Stimulated activated CD4-positive, alpha-beta T cell treated with anti-CD3 and anti-CD28 coated beads, Interleukin-12 subunit alpha, Interleukin-12 subunit beta, amount 100 ng/mL, for 48 hours (primary cell): Measurements from ENCODE around the gene SLC12A7.

Experiments
- DNase-seq, 3 donors: peaks; one replicate each; pipeline ENCODE4 v3.0.0-alpha.2; 2020; ENCODE audit warnings: low read depth in 2 of 3, low spot score in 1 of 3

The SLC12A7 gene

GRCh38 chr5:1141834-1142233, 30.0 kb upstream of the SLC12A7 start:
- DNase-seq: no peak

GRCh38 chr5:1140818-1141189, 28.9 kb upstream of the SLC12A7 start:
- DNase-seq: no peak

DNA sequence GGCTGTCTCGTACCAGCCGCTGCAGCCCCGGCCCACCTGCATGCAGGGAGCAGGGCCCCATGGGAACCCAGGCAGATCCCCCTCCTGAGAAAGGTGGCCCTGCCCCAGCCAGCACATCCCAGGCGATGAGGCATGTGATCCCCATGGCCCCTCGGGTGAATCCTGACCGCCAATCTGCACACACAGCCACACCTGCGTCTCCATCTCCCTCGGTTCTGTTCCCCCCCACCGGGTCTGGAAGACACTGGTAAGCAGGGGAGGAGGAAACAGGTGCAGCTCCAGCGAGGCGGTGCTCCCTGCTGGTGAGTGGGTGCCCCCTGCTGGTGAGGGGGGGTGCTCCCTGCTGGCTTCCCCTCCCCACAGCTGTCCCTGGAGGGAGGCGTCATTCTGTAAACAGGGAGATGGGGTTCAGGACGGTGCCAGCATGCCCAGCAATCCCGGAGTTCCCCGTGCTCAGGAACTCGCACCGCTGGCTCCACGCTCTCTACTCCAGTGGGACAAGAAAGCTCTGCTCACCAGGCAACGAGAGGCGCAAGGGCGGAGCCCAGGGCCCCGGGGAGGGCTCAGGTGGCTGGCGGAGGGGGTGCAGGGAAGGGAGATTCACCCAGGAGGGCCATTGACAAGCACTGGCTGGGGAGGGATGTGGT, 28.4 kb upstream of the SLC12A7 start:
- peak; percentile 49 to 77 (median 66) for DNase-seq

DNA sequence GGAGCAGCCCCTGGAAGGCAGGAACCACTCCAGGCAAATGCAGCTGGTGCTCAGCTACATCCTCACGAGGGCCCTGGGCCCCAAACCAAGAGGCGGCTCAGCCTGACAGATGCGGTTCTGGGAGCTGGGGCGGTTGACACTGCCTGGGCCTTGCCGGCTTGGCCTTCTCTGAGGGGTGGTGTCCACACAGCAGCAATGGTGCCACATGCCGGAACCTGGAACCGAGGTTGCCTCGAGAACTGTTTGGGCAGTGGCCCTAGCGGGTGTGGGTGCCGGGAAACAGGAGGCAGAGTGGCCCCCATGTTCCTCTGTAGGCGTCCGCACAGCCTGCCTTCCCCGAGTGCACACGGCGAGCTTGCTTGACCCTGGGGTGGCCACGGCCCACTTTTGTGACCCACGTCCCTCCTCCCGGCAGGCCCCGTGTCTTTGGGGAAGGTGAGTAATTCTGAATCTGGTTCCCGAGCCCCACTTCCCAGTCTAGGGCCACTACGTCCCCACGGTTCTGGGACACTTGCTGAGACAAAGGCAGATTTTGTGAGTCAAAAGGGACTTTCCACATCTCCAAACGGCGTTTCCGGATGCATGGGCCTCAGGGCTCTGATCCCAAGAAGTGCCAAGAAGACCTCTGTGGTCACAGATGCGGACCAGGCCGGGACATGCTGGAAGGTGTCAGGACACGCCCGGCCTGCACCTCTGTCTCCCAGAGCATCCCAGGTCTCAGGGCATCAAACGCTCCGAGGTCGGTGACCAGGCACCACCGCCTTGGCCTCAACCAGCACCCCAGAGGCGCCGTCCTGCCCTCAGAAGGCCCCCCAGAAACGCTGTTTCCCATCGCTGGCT, 27.7 kb upstream of the SLC12A7 start:
- no peak for DNase-seq

- DNase-seq: no peak
Observed at GRCh38 chr5:1138445-1139245, 26.8 kb upstream of the SLC12A7 start.

DNA sequence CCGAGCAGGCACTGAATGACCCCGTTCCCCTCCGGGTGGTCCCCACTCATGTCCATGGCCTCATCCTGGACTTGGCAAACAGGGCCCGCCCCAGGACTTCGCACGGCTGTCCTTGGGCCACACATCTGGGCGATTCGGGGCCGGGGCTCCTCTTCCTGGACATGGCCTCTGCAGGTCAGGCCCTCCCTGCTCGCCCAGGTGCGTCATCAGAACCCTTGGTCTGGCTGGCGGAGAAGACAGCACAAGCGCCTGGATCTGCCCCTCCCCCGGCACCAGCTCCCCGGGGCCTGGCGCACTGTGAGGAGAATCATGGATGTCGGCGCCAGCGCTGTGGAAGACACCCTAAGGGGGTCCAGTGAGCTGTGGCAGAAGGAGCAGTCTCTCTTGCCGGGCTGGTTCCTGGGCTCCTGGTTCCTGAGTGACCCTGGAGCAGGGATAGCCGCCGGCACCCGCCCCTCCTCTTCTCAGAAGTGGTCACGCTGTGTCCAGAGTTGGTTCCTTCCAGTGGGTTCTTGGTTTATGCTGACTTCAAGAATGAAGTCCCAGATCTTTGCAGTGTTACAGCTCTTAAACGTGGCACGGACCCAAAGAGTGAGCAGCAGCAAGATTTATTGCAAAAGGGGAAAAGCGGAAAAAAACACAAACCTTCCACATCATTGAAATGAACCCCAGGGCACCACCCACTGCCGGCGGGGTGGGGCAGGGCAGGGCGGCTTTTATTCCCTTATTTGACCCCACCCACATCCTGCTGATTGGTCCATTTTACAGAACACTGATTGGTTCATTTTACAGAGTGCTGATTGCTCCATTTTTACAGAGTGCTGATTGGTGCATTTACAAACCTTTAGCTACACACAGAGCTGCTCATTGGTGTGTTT, 25.9 kb upstream of the SLC12A7 start:
- no peak for DNase-seq

DNA sequence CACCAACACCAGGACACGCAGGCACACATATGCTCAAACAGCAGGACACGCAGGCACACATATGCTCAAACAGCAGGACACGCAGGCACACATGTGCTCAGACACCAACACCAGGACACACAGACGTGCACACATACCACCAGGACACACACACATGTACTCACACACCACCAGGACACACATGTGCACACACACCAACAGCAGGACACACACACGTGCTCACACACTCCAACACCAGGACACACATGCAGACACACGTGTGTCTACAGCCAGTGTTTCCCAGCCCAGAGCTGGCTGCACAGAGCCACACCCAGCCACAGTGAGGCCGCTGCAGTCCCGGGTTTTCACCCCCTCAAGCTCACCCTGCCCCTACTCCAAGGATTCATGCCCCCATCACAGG, 25.0 kb upstream of the SLC12A7 start:
- DNase-seq: no peak

GRCh38 chr5:1135696-1136525, 24.0 kb upstream of the SLC12A7 start:
- no peak for DNase-seq

DNA sequence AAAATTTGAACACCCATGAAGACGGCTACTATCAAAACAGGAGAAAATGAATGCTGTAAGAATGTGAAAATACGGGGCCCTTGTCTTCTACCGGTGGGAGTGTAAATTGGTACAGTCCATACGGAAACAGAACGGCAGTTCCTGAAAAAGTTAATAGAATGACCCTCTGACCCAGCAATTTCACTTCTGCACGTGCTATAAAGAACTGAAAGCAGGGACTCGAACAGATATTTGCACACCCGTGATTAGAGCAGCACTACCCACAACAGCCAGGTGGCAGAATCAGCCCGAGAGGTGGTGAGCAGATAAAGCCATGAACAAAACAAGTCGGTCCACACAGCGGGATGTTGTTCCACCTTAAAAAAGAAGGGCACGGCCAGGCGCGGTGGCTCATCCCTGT, 22.6 kb upstream of the SLC12A7 start:
- no peak for DNase-seq

DNA sequence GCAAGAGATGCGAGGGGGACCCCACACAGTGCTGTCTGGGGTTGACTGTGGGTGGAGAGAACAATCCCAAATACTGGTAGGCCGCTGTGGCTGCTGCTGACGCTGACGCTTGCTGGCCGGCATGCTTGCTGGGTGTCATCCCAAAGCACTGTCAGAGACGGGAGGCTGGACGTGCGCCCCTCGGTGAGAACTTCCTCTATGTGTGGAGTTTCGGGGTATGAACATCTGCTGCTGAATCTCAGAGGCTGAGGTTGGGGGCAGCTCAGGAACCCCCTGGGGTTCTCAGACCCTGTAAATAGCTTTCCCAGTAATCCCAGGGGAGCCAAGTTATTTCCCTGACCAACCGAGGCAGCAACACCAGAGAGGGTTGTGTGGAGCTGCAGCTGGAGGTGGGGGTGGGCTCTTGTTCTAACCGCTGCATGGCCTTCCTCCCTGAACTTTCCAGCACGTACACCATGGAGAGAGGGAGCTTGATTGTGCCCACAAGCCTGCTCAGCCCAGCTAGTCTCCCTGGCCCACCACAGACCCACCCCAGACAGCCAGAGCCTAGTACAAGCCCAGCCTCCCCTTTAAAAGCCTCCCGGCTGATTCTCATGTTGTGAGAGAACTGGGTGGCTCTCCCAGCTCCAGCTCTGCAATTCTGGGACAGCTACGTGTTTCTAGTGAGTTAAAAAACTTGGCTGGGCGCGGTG, 21.8 kb upstream of the SLC12A7 start:
- no peak for DNase-seq

DNA sequence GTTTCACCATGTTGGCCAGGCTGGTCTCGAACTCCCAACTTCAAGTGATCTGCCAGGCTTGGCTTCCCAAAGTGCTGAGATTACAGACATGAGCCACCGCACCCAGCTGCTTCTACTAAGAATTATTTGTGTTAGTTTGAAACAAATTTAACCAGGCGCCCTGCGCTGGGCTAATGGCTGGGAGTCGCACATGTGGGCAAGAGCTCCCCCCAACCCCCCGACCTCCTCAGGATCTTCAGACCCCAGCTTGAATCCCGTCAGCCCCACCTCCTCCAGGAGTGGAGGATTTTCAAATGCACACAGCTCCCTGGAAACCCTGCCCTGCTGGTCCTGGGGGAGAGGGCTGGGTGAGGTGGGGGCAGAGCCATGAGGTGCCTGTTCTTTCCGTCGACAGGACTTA, 21.2 kb upstream of the SLC12A7 start:
- DNase-seq: no peak

DNA sequence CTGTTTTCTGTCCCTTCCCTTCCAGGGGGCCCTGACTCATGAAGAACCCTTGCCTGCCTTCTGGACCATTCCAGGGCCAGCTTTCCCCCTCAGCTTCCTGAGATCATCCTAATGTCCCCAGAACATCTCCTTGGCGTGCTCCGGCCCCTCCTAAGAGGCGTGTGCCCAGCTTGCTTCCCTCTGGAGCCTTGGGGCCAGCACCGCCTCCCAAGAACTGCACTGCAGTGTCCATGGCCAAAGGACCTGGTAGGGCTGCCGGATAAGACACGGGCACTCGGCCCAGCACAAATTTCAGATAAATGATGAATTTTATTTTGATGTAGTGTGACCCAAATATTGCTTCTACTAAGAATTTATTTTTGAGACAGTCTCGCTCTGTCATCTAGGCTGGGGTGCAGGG, 20.7 kb upstream of the SLC12A7 start:
- no peak for DNase-seq

DNA sequence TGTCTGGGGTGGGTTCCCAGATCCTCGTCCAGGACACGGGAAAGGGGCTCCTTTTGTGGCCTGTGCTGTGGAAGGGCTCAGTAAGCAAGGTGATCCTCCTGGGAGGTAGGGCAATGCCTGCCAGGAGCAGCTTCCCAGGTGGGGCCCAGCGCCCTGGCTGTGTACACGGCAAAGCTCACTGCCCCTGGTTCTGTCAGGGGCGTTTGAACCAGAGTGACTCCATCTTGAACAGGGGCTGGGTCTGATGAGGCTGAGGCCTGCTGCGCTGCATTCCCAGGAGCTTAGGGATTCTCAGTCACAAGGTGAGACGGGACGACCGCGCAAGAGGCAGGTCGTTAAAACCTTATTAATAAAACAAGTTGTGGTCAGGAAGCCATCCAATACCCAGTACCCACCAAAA, 19.9 kb upstream of the SLC12A7 start:
- DNase-seq: no peak

GRCh38 chr5:1131191-1131621, 19.3 kb upstream of the SLC12A7 start:
- no peak for DNase-seq

DNA sequence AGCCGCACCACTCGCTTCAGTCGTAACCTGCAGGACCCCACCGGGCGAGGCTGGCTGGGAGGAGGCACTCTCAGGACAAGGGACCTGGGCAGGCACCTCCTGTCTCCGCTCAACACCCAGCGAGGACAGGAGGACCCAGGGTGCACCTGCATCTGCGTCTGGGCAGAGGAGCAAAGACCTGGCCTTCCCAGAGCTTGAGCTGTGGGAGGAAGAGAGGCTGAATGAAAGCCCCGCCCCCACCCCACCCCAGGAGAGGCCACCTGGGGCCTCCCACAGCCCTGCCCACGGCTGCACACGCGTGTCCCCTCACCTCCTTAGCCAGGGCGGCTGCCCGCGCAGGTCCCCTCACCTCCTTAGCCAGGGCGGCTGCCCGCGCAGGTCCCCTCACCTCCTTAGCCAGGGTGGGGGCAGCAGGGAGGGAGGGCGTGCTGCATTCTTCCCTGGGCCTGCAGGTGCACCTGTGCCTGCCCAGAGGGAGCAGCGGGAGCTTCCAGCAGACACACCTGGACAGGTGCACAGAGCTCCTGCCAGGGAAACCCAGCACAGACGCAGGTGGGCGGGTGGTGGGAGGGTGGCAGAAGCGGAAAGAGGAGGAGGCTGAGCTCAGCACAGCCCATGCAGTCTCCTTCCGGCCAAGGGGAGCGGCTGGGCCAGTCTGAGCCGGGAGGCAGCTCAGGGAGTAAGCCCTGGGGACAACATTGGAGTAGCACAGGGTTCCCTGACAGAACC, 18.5 kb upstream of the SLC12A7 start:
- no peak for DNase-seq

GRCh38 chr5:1129711-1130055, 17.8 kb upstream of the SLC12A7 start:
- DNase-seq: no peak

- no peak for DNase-seq
Observed at GRCh38 chr5:1128977-1129710, 17.3 kb upstream of the SLC12A7 start.
